ENCODE data around the gene CSRNP3.

Gene CSRNP3

GRCh38 chr2:165469417-165469816, at the start of gene CSRNP3:
TSS of gene CSRNP3 (plus strand) at chr2:165469698. CDS start at chr2:165595066, 125,368 bp downstream.
- DNase-seq (ENCODE audit: low read depth in 2 of 2, low spot score in 1 of 2), result no peak

GRCh38 chr2:165420231-165420630, 49.3 kb upstream of the CSRNP3 start:
- DNase-seq (ENCODE audit: low read depth in 2 of 2, low spot score in 1 of 2), result no peak

GRCh38 chr2:165423081-165423480, 46.4 kb upstream of the CSRNP3 start:
- no peak for DNase-seq (ENCODE audit: low read depth in 2 of 2, low spot score in 1 of 2)

GRCh38 chr2:165425556-165425955, 43.9 kb upstream of the CSRNP3 start:
- no peak for DNase-seq (ENCODE audit: low read depth in 2 of 2, low spot score in 1 of 2)

- DNase-seq (ENCODE audit: low read depth in 2 of 2, low spot score in 1 of 2), result no peak
Measured at GRCh38 chr2:165427686-165428085, 41.8 kb upstream of the CSRNP3 start.

- no peak for DNase-seq (ENCODE audit: low read depth in 2 of 2, low spot score in 1 of 2)
Measured at GRCh38 chr2:165428926-165429325, 40.6 kb upstream of the CSRNP3 start.

GRCh38 chr2:165431014-165431413, 38.5 kb upstream of the CSRNP3 start:
- DNase-seq (ENCODE audit: low read depth in 2 of 2, low spot score in 1 of 2), result no peak

- DNase-seq (ENCODE audit: low read depth in 2 of 2, low spot score in 1 of 2), result no peak
Measured at GRCh38 chr2:165432234-165432966, 37.1 kb upstream of the CSRNP3 start.

- DNase-seq (ENCODE audit: low read depth in 2 of 2, low spot score in 1 of 2), result no peak
Measured at GRCh38 chr2:165434865-165435496, 34.5 kb upstream of the CSRNP3 start.

GRCh38 chr2:165435611-165436010, 33.9 kb upstream of the CSRNP3 start:
- no peak for DNase-seq (ENCODE audit: low read depth in 2 of 2, low spot score in 1 of 2)

GRCh38 chr2:165436559-165436958, 32.9 kb upstream of the CSRNP3 start:
- no peak for DNase-seq (ENCODE audit: low read depth in 2 of 2, low spot score in 1 of 2)

- DNase-seq (ENCODE audit: low read depth in 2 of 2, low spot score in 1 of 2), result no peak
Measured at GRCh38 chr2:165440367-165440766, 29.1 kb upstream of the CSRNP3 start.

- no peak for DNase-seq (ENCODE audit: low read depth in 2 of 2, low spot score in 1 of 2)
Measured at GRCh38 chr2:165443511-165443910, 26.0 kb upstream of the CSRNP3 start.

GRCh38 chr2:165448406-165448805, 21.1 kb upstream of the CSRNP3 start:
- DNase-seq (ENCODE audit: low read depth in 2 of 2, low spot score in 1 of 2), result no peak

GRCh38 chr2:165450156-165450555, 19.3 kb upstream of the CSRNP3 start:
- DNase-seq (ENCODE audit: low read depth in 2 of 2, low spot score in 1 of 2), result no peak

GRCh38 chr2:165452327-165452726, 17.2 kb upstream of the CSRNP3 start:
- no peak for DNase-seq (ENCODE audit: low read depth in 2 of 2, low spot score in 1 of 2)

GRCh38 chr2:165453561-165454094, 15.9 kb upstream of the CSRNP3 start:
- no peak for DNase-seq (ENCODE audit: low read depth in 2 of 2, low spot score in 1 of 2)

GRCh38 chr2:165454905-165455304, 14.6 kb upstream of the CSRNP3 start:
- no peak for DNase-seq (ENCODE audit: low read depth in 2 of 2, low spot score in 1 of 2)

- no peak for DNase-seq (ENCODE audit: low read depth in 2 of 2, low spot score in 1 of 2)
Measured at GRCh38 chr2:165456027-165456426, 13.5 kb upstream of the CSRNP3 start.

- DNase-seq (ENCODE audit: low read depth in 2 of 2, low spot score in 1 of 2), result no peak
Measured at GRCh38 chr2:165462443-165462842, 7.1 kb upstream of the CSRNP3 start.

- DNase-seq (ENCODE audit: low read depth in 2 of 2, low spot score in 1 of 2), result no peak
Measured at GRCh38 chr2:165466386-165466785, 3.1 kb upstream of the CSRNP3 start.

- no peak for DNase-seq (ENCODE audit: low read depth in 2 of 2, low spot score in 1 of 2)
Measured at GRCh38 chr2:165467921-165468320, 1.6 kb upstream of the CSRNP3 start.

- DNase-seq (ENCODE audit: low read depth in 2 of 2, low spot score in 1 of 2), result no peak
Measured at GRCh38 chr2:165470361-165470760, 863 bp downstream of the CSRNP3 start.
